Heart left ventricle (tissue), 16 donors: ENCODE measurements around the gene BANK1. TPM values are rescaled to one million over a fixed set of nuclear protein-coding genes. Genes with fewer than 3 reads are reported as not detected.

Experiments
- ATAC-seq, 4 donors: fragments of 200-7000 bp; cut with Tn5 transposase; one replicate each; pipeline ENCODE4 v1.9.1; 2020 to 2022; ENCODE audit warnings: moderate library complexity in 4 of 4, mild to moderate bottlenecking in 3 of 4, moderate number of reproducible peaks in 1 of 4
- DNase-seq, 5 donors: peaks; one replicate each; pipeline ENCODE4 v3.0.0-alpha.2; 2020
- H3K27ac ChIP-seq, 12 donors: fragments of 200-600 bp; sonication (generic) in 4 of 12; one replicate each; pipeline versions ENCODE4 v1.5.0 to v1.8.0; 2016 to 2022; ENCODE audit warnings: mild to moderate bottlenecking in 2 of 12
- H3K27me3 ChIP-seq, 9 donors: fragments of 200-600 bp; sonication (generic) in 2 of 9; one replicate each; pipeline versions ENCODE4 v1.5.1 to v1.8.0; 2016 to 2022; ENCODE audit warnings: mild to moderate bottlenecking in 3 of 9
- H3K36me3 ChIP-seq, 9 donors: fragments of 200-600 bp; sonication (generic) in 2 of 9; one replicate each; pipeline versions ENCODE4 v1.5.0 to v1.8.0; 2018 to 2022; ENCODE audit warnings: mild to moderate bottlenecking in 2 of 9
- H3K4me1 ChIP-seq, 12 donors: fragments of 200-600 bp; sonication (generic) in 4 of 12; one replicate each; pipeline versions ENCODE4 v1.5.0 to v1.8.0; 2016 to 2022; ENCODE audit warnings: mild to moderate bottlenecking in 3 of 12
- H3K4me3 ChIP-seq, 12 donors: fragments of 200-600 bp; sonication (generic) in 4 of 12; one replicate each; pipeline versions ENCODE4 v1.5.0 to v1.8.0; 2017 to 2022; ENCODE audit warnings: mild to moderate bottlenecking in 9 of 12, moderate library complexity in 4 of 12
- H3K9me3 ChIP-seq, 12 donors: fragments of 200-600 bp; sonication (generic) in 4 of 12; one replicate each; pipeline versions ENCODE4 v1.5.0 to v1.8.0; 2016 to 2022; ENCODE audit warnings: mild to moderate bottlenecking in 1 of 12
- POLR2A ChIP-seq, 2 donors: fragments of 450-650 bp; IDR thresholded peaks; one replicate each; pipeline ENCODE4 v1.6.1; 2017; ENCODE audit warnings: antibody characterized with exemption in 2 of 2, mild to moderate bottlenecking in 2 of 2, moderate library complexity in 2 of 2
- WGBS, 4 donors: extraction: QIAGEN DNeasy Blood & Tissue Kit in 2 of 4; methylation state at CpG; one replicate each; pipeline versions ENCODE4 v1.1.5 to v1.1.7; 2013 to 2018; 5-methylcytosine and 5-hydroxymethylcytosine counted together
- intact Hi-C, 10 donors: fragments of 100-400 bp; cut with DNase I; formaldehyde crosslinking; loops; one replicate each; pipeline versions ENCODE4 v1.11.1 to v1.14.2; 2022
- polyA plus RNA-seq, 2 donors: library from polyadenylated mRNA; stranded (reverse); fragments of 200-250 nt; gene quantifications; one replicate each; pipeline ENCODE4 v1.2.3, GENCODE V29; 2013
- total RNA-seq, 9 donors: library from RNA; depleted of rRNA in 2 of 9; stranded (reverse); fragments of >200 nt in 2 of 9; fragmentation: NEBNext Ultra II Directional in 3 of 9; extraction: Animal tissue kit (Norgen Biotek cat#: 25700) in 3 of 9; gene quantifications; one replicate each; pipeline versions ENCODE4 v1.1.0 to v1.2.4, GENCODE V29; 2016 to 2023
- TF ChIP-seq, protein P1 (sequence below), 12 donors: fragments of 200-600 bp; sonication (generic) in 4 of 12; IDR thresholded peaks; one replicate each; pipeline versions ENCODE4 v1.5.0 to v1.8.0; 2018 to 2022; ENCODE audit warnings: antibody characterized with exemption in 12 of 12, mild to moderate bottlenecking in 5 of 12
- donor health status: ischemic (EF 13 %, LVEDD 7.1; RV severe dilation, severe dysfunction).
- donor health status: healthy with polysubstance abuse.
- donor health status: DM: no; HTN: yes; CAD: no.
- donor health status: DM: no; HTN: no; CAD: no.
- donor health status: ischemic (EF 25% LVEDD 6.9; RV normal size, moderate dysfunction).
- donor health status: ischemic (EF 25% LVEDD 5.7; RV mildly dilated, moderate dysfunction).
- donor health status: healthy.
- donor health status: DM: yes; HTN: yes; CAD: no.
- donor health status: ischemic (EF 35%, LVEDD 5.7; RV mildly dilated, moderate dysfunction).
- donor health status: nonischemic (EF 11% LVEDD 7.7; RV severe dilation, severe dysfunction).
- donor health status: DM: yes; HTN: yes; CAD: no.
- donor health status: PGD.
- donor health status: ischemic (EF 29% LVEDD 5.4; RV normal size, mild dysfunction).
- donor health status: nonischemic (EF 23%, LVEDD 6.1; RV moderate dilation, normal function).

BANK1 gene
- total and polyA plus RNA-seq, 11 donors, result 0.08 to 2.7 (median 0.46) TPM; not detected in 4

- TF ChIP-seq, protein P1, sequence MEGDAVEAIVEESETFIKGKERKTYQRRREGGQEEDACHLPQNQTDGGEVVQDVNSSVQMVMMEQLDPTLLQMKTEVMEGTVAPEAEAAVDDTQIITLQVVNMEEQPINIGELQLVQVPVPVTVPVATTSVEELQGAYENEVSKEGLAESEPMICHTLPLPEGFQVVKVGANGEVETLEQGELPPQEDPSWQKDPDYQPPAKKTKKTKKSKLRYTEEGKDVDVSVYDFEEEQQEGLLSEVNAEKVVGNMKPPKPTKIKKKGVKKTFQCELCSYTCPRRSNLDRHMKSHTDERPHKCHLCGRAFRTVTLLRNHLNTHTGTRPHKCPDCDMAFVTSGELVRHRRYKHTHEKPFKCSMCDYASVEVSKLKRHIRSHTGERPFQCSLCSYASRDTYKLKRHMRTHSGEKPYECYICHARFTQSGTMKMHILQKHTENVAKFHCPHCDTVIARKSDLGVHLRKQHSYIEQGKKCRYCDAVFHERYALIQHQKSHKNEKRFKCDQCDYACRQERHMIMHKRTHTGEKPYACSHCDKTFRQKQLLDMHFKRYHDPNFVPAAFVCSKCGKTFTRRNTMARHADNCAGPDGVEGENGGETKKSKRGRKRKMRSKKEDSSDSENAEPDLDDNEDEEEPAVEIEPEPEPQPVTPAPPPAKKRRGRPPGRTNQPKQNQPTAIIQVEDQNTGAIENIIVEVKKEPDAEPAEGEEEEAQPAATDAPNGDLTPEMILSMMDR (IDR thresholded peaks at IDR 0.05), result no peak
- H3K27me3 ChIP-seq, result no peaks in the 10 kb centered on the region
- H3K4me1 ChIP-seq, result peaks cover 0 to 14% (median 0%) of the 10 kb centered on the region in 12 donors
- DNase-seq (no peak), ATAC-seq (peak in 2 of 4 donors; percentile 41 to 59)
- H3K9me3 ChIP-seq, result peaks cover 0 to 9% (median 0%) of the 10 kb centered on the region in 12 donors
- intact Hi-C loops, result no loop called here
- no peaks in the 10 kb centered on the region for H3K36me3 ChIP-seq
- no peak overlapping the region for H3K4me3 ChIP-seq
- 54 to 69% (median 65%) methylated on average over 4 of the region's 4 CpGs for WGBS, 4 donors
- peak overlapping the region in 2 of 12 donors; percentile 1 to 24 for H3K27ac ChIP-seq
Measured at GRCh38 chr4:101993842-101994775, 203.6 kb downstream of the BANK1 start.

DNA sequence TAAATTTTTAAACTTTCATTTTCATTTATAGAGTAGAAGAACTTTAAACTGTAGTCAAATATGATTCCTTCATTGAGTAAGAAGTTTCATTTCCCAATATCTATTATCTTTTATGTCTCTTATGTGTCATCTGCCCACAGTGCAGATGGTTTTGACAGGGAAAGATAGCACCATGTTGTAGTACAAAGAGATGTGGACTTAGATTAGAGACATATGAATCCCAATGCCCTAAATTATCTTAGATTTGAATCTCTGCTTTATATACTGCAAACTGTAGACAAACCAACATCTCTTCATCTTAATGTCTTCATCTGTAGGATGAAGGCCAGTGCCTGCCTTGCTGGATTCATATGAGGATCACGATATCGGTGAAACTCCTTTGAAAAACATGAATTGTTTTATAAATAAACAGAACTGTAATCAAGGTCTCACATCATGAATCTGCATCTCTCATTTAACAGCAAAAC lies 217.5 kb downstream of the BANK1 start:
- no peaks in the 10 kb centered on the region for H3K4me1 ChIP-seq
- 86 to 96% (median 95%) methylated on average over 2 of the region's 2 CpGs for WGBS, 4 donors
- no peak for ATAC-seq
- intact Hi-C loops, result no loop called here
- no peak for DNase-seq
- no peak overlapping the region for H3K4me3 ChIP-seq
- H3K27ac ChIP-seq, result no peak overlapping the region
- no peaks in the 10 kb centered on the region for H3K27me3 ChIP-seq
- H3K9me3 ChIP-seq, result no peaks in the 10 kb centered on the region
- no peak for TF ChIP-seq POLR2A (IDR thresholded peaks at IDR 0.05)
- TF ChIP-seq, protein P1 (IDR thresholded peaks at IDR 0.05), result no peak
- H3K36me3 ChIP-seq, result no peaks in the 10 kb centered on the region

- WGBS, 4 donors, result 70 to 75% (median 74%) methylated on average over 3 of the region's 3 CpGs
- no peak for ATAC-seq
- intact Hi-C loops, result no loop called here
Measured at GRCh38 chr4:102008711-102009110, 218.2 kb downstream of the BANK1 start.

DNA sequence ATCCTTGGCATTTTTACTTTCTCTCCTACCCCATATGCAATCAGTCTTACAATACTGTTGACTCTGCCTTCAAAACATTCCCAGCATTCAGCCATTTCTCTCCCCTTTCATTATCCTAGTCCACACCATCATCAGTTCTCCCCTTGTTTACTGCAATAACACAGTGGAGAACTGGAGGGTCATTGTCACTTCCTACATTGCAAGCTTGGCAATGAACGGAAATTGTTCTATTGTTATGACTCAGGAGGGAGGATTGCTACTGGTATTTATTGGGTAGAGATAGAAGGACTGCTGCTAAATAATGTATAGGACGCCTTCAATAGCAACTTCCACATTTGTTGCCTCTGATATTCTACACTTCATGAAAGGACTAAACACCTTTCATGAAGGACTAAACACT lies 231.8 kb downstream of the BANK1 start:
- TF ChIP-seq, protein P1 (IDR thresholded peaks at IDR 0.05), result no peak
- TF ChIP-seq POLR2A (IDR thresholded peaks at IDR 0.05), result no peak
- intact Hi-C loops, result no loop called here
- Histone ChIP-seq H3K27ac (no peak overlapping the region), H3K36me3 (no peaks in the 10 kb centered on the region), H3K27me3 (no peaks in the 10 kb centered on the region), H3K4me1 (no peaks in the 10 kb centered on the region), H3K9me3 (no peaks in the 10 kb centered on the region), H3K4me3 (no peak overlapping the region)
- ATAC-seq (no peak), DNase-seq (no peak)
- WGBS, 4 donors, result 63 to 80% (median 71%) methylated on average over 2 of the region's 2 CpGs

More at GRCh38 chr4:102008711-102009110, 218.2 kb downstream of the BANK1 start:
- Histone ChIP-seq H3K9me3 (no peaks in the 10 kb centered on the region), H3K4me3 (no peak overlapping the region), H3K27ac (no peak overlapping the region), H3K4me1 (no peaks in the 10 kb centered on the region), H3K36me3 (no peaks in the 10 kb centered on the region), H3K27me3 (no peaks in the 10 kb centered on the region)
- no peak for DNase-seq
- no peak for TF ChIP-seq POLR2A (IDR thresholded peaks at IDR 0.05)
- TF ChIP-seq, protein P1 (IDR thresholded peaks at IDR 0.05), result no peak
